Bronchial epithelial cell (primary cell): ENCODE results near the gene LKAAEAR1. TPM values are rescaled to one million over a fixed set of nuclear protein-coding genes. Genes with fewer than 3 reads are reported as not detected.

Experiments used
- DNase-seq: peaks from one replicate; pipeline ENCODE4 v3.0.0-alpha.2; 2010; ENCODE audit warnings: low read depth
- FAIRE-seq: peaks from 2 replicates; lab custom pipeline; 2011; peaks lifted over from hg19 to GRCh38; lab: Jason Lieb, UNC
- H3K27me3 ChIP-seq: 2 replicates; pipeline ENCODE4 v1.5.1; 2011; ENCODE audit warnings: low read length; ENCODE audit not compliant: control insufficient read depth, insufficient read depth
- H3K36me3 ChIP-seq: 2 replicates; pipeline ENCODE4 v1.5.1; 2011; ENCODE audit warnings: low read length; ENCODE audit not compliant: control insufficient read depth, insufficient read depth
- H3K4me3 ChIP-seq: 2 replicates; pipeline ENCODE4 v1.5.1; 2011; ENCODE audit warnings: mild to moderate bottlenecking, low read depth, low read length, control low read depth
- total RNA-seq: library from RNA; depleted of rRNA; stranded (reverse); fragments of >200 nt; gene quantifications from 2 replicates; pipeline ENCODE4 v1.2.1, GENCODE V29; 2014
- TF ChIP-seq, protein P1 (sequence below): IDR thresholded peaks from 2 replicates; pipeline ENCODE4 v1.5.1; 2011; ENCODE audit warnings: mild to moderate bottlenecking, moderate library complexity, low read length, control low read depth, inconsistent platforms; ENCODE audit not compliant: insufficient read depth, severe bottlenecking

The LKAAEAR1 gene
- total RNA-seq, 1 donor from 2014 or later: not detected

GRCh38 chr20:64074963-64075362 lies 9.2 kb downstream of the LKAAEAR1 start:
- no peak overlapping the region for H3K4me3 ChIP-seq
- H3K36me3 ChIP-seq: peaks cover 5% of the 10 kb centered on the region
- TF ChIP-seq, protein P1, sequence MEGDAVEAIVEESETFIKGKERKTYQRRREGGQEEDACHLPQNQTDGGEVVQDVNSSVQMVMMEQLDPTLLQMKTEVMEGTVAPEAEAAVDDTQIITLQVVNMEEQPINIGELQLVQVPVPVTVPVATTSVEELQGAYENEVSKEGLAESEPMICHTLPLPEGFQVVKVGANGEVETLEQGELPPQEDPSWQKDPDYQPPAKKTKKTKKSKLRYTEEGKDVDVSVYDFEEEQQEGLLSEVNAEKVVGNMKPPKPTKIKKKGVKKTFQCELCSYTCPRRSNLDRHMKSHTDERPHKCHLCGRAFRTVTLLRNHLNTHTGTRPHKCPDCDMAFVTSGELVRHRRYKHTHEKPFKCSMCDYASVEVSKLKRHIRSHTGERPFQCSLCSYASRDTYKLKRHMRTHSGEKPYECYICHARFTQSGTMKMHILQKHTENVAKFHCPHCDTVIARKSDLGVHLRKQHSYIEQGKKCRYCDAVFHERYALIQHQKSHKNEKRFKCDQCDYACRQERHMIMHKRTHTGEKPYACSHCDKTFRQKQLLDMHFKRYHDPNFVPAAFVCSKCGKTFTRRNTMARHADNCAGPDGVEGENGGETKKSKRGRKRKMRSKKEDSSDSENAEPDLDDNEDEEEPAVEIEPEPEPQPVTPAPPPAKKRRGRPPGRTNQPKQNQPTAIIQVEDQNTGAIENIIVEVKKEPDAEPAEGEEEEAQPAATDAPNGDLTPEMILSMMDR: no peak
- H3K27me3 ChIP-seq: no peaks in the 10 kb centered on the region
- DNase-seq (no peak), FAIRE-seq (no peak)

- DNase-seq (no peak), FAIRE-seq (no peak)
- Histone ChIP-seq H3K4me3 (no peak overlapping the region), H3K36me3 (peaks cover 5% of the 10 kb centered on the region), H3K27me3 (no peaks in the 10 kb centered on the region)
- TF ChIP-seq, protein P1: no peak
Measured at GRCh38 chr20:64074184-64074789, 9.9 kb downstream of the LKAAEAR1 start.

DNA sequence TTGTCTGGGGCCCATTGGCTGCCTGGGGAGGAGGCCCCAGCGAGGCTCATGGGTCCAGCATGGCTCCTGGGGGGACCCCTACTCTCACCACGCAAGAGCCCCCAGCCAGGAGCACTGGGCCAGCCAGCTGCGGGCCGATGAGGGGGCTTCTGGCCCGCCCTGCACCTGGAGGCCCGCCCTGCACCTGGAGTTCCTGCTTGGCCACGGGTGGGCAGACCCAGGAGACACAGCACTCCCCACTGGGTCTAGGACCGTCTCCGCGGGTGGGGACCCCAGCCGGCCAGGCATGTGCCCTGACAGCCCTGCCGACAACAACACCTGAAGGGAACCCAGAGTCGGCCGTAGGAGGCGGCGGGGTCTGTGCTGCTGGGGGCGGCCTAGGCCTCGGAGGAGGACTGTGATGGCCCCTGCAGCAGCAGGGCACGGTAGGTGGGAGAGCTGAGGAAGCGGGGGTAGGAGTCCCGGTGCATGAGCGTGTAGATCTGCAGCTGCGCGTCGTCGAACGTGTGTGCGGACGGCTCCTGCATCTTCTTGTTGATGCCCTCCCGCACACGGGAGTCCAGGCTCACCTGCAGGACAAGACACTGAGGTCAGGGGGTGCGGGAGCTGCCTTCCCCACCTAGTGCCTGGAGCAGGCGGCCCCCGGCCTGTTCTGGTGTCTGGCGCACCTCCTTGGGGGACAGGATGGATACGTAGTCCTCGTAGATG lies 10.6 kb downstream of the LKAAEAR1 start:
- Histone ChIP-seq H3K27me3 (no peaks in the 10 kb centered on the region), H3K4me3 (no peak overlapping the region), H3K36me3 (peaks cover 5% of the 10 kb centered on the region)
- no peak for DNase-seq
- no peak for FAIRE-seq
- TF ChIP-seq, protein P1: no peak

- peaks cover 5% of the 10 kb centered on the region for H3K36me3 ChIP-seq
- DNase-seq: no peak
- TF ChIP-seq, protein P1: no peak
- FAIRE-seq: no peak
- H3K4me3 ChIP-seq: no peak overlapping the region
- no peaks in the 10 kb centered on the region for H3K27me3 ChIP-seq
Measured at GRCh38 chr20:64072498-64073063, 11.6 kb downstream of the LKAAEAR1 start.

DNA sequence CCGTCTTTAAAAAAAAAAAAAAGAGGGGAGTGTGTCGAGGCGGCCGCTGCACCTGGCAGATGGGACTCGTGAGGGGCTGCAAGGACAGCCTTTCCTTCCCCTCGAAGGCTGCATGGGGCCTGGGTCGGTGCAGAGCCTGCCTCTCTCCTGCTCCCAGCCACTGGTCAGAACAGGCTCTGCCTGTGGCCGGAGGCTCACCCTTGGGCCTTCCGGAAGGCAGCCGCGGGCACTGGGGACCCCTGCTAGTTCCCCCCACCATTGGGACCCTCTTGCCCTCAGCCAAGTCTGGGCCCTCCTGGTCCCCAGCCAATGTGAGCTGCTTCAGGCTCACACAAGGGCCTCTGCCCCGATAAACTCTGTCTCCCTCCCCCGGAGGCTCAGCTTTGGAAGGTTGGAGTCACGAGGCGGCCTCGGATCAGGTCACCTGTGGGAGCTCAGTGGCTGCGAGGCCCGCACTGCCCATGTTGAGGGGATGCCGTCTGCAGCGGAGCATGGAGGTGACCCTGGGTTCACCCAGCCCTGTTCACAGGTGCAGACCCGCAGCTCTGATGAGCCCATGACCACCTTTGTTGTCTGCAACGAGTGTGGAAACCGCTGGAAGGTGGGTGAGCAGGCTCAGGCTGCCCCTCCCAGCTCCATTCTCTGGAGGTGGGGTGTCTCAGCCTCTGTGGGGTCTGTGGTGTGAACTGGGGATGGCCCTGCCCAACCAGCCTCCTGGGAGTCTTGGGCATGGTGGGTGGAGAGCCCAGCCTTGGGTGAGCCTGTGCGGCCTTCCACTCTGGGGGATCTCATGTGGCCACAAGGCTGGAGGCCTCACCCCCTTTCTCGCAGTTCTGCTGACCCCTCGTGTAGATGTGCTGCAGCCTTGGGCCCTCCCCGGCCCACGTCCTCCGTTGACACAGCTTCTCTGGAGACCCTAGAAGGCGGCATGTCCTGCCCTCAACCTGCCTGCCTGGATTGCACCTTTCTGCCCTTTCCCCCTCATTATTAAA lies 12.6 kb downstream of the LKAAEAR1 start:
- Histone ChIP-seq H3K4me3 (no peak overlapping the region), H3K36me3 (peaks cover 5% of the 10 kb centered on the region), H3K27me3 (no peaks in the 10 kb centered on the region)
- peak; percentile 58 for FAIRE-seq
- TF ChIP-seq, protein P1: no peak
- no peak for DNase-seq
